Measurements from ENCODE around the gene ANKRD11. TPM values are rescaled to one million over a fixed set of nuclear protein-coding genes. Genes with fewer than 3 reads are reported as not detected.

Gene ANKRD11
- total RNA-seq, 2 experiments from 2014 or later = 157 to 175 TPM

GRCh38 chr16:89289428-89290395 is 200.6 kb downstream of the ANKRD11 start:
- ATAC-seq (peak; percentile 89), DNase-seq (peak; percentile 77)
- ChIA-PET CTCF (interaction anchor here (0.6 to 2.1 kb wide), 10 partner anchors 8 to 375 kb away, joined by 3 to 10 read pairs (median 3); no protein-coding TSS in a partner anchor), POLR2A (interaction anchor here (0.6 kb wide), 1 partner anchor 780 kb away, joined by 3 read pairs; no protein-coding TSS in a partner anchor)
- Mint-ChIP-seq H3K27ac (peak overlapping the region; percentile 73), H3K36me3 (ENCODE audit: low read depth) (peaks cover 24% of the 10 kb centered on the region), H3K4me3 (no peak overlapping the region), H3K4me1 (ENCODE audit: low read depth) (peaks cover 12% of the 10 kb centered on the region), H3K9me3 (ENCODE audit: insufficient read depth) (no peaks in the 10 kb centered on the region), H3K27me3 (ENCODE audit: low read depth) (no peaks in the 10 kb centered on the region)

GRCh38 chr16:89288966-89289365 is 201.4 kb downstream of the ANKRD11 start:
- DNase-seq = no peak
- no peak overlapping the region for H3K4me3 Mint-ChIP-seq
- H3K27ac Mint-ChIP-seq = no peak overlapping the region

GRCh38 chr16:89288577-89288844 is 201.8 kb downstream of the ANKRD11 start:
- peaks cover 6% of the 10 kb centered on the region for H3K4me1 Mint-ChIP-seq (ENCODE audit: low read depth)
- DNase-seq (no peak), ATAC-seq (no peak)
- ChIA-PET POLR2A (interaction anchor here (1.3 kb wide), 1 partner anchor 48 kb away, joined by 5 read pairs; no protein-coding TSS in a partner anchor), CTCF (interaction anchor here (0.7 to 2.1 kb wide), 9 partner anchors 9 to 53 kb away, joined by 3 to 10 read pairs (median 3); no protein-coding TSS in a partner anchor)
- H3K9me3 Mint-ChIP-seq (ENCODE audit: insufficient read depth) = no peaks in the 10 kb centered on the region
- H3K36me3 Mint-ChIP-seq (ENCODE audit: low read depth) = peaks cover 24% of the 10 kb centered on the region
- H3K4me3 Mint-ChIP-seq = no peak overlapping the region
- H3K27me3 Mint-ChIP-seq (ENCODE audit: low read depth) = no peaks in the 10 kb centered on the region
- no peak overlapping the region for H3K27ac Mint-ChIP-seq

More at GRCh38 chr16:89288966-89289365, 201.4 kb downstream of the ANKRD11 start:
- no peaks in the 10 kb centered on the region for H3K9me3 Mint-ChIP-seq (ENCODE audit: insufficient read depth)
- H3K4me1 Mint-ChIP-seq (ENCODE audit: low read depth) = peaks cover 6% of the 10 kb centered on the region
- H3K27me3 Mint-ChIP-seq (ENCODE audit: low read depth) = no peaks in the 10 kb centered on the region
- ChIA-PET CTCF (interaction anchor here (0.7 to 2.1 kb wide), 10 partner anchors 9 to 133 kb away, joined by 3 to 10 read pairs (median 3); no protein-coding TSS in a partner anchor), POLR2A (interaction anchor here (0.6 to 1.3 kb wide), 2 partner anchors 48 to 780 kb away, joined by 3 to 5 read pairs; no protein-coding TSS in a partner anchor)
- H3K36me3 Mint-ChIP-seq (ENCODE audit: low read depth) = peaks cover 24% of the 10 kb centered on the region
- ATAC-seq = no peak

- ATAC-seq (no peak), DNase-seq (no peak)
- Mint-ChIP-seq H3K36me3 (ENCODE audit: low read depth) (peaks cover 24% of the 10 kb centered on the region), H3K27ac (peak overlapping the region; percentile 3), H3K27me3 (ENCODE audit: low read depth) (no peaks in the 10 kb centered on the region), H3K4me3 (no peak overlapping the region), H3K4me1 (ENCODE audit: low read depth) (peaks cover 6% of the 10 kb centered on the region), H3K9me3 (ENCODE audit: insufficient read depth) (no peaks in the 10 kb centered on the region)
- POLR2A ChIA-PET = interaction anchor here (0.6 to 1.3 kb wide), 2 partner anchors 22 to 47 kb away, joined by 3 to 5 read pairs; no protein-coding TSS in a partner anchor
- CTCF ChIA-PET = interaction anchor here (1.0 to 2.1 kb wide), 3 partner anchors 16 to 41 kb away, joined by 3 to 9 read pairs (median 3); no protein-coding TSS in a partner anchor
Observed at GRCh38 chr16:89287777-89288576, 202.4 kb downstream of the ANKRD11 start.

GRCh38 chr16:89286096-89286495 is 204.3 kb downstream of the ANKRD11 start:
- ATAC-seq = no peak
- H3K27me3 Mint-ChIP-seq (ENCODE audit: low read depth) = no peaks in the 10 kb centered on the region
- H3K36me3 Mint-ChIP-seq (ENCODE audit: low read depth) = peaks cover 25% of the 10 kb centered on the region
- H3K4me1 Mint-ChIP-seq (ENCODE audit: low read depth) = peaks cover 5% of the 10 kb centered on the region
- H3K9me3 Mint-ChIP-seq (ENCODE audit: insufficient read depth) = no peaks in the 10 kb centered on the region
- DNase-seq = no peak
- no peak overlapping the region for H3K27ac Mint-ChIP-seq
- no peak overlapping the region for H3K4me3 Mint-ChIP-seq
- ChIA-PET POLR2A (no interaction called here), CTCF (interaction anchor here (0.9 kb wide), 1 partner anchor 223 kb away, joined by 3 read pairs; no protein-coding TSS in a partner anchor)

GRCh38 chr16:89285381-89285780 is 205.0 kb downstream of the ANKRD11 start:
- Mint-ChIP-seq H3K27ac (no peak overlapping the region), H3K36me3 (ENCODE audit: low read depth) (peaks cover 29% of the 10 kb centered on the region), H3K4me3 (no peak overlapping the region), H3K9me3 (ENCODE audit: insufficient read depth) (no peaks in the 10 kb centered on the region), H3K4me1 (ENCODE audit: low read depth) (peaks cover 5% of the 10 kb centered on the region), H3K27me3 (ENCODE audit: low read depth) (no peaks in the 10 kb centered on the region)
- no peak for DNase-seq
- ATAC-seq = no peak
- CTCF ChIA-PET = no interaction called here
- POLR2A ChIA-PET = no interaction called here

GRCh38 chr16:89283449-89283848 is 206.9 kb downstream of the ANKRD11 start:
- Mint-ChIP-seq H3K27me3 (ENCODE audit: low read depth) (no peaks in the 10 kb centered on the region), H3K36me3 (ENCODE audit: low read depth) (peaks cover 22% of the 10 kb centered on the region), H3K27ac (no peak overlapping the region), H3K4me3 (no peak overlapping the region), H3K4me1 (ENCODE audit: low read depth) (no peaks in the 10 kb centered on the region), H3K9me3 (ENCODE audit: insufficient read depth) (no peaks in the 10 kb centered on the region)
- POLR2A ChIA-PET = interaction anchor here (1.0 kb wide), 1 partner anchor 10 kb away, joined by 3 read pairs; no protein-coding TSS in a partner anchor
- no peak for DNase-seq
- CTCF ChIA-PET = no interaction called here
- ATAC-seq = no peak

- H3K27me3 Mint-ChIP-seq (ENCODE audit: low read depth) = no peaks in the 10 kb centered on the region
- H3K4me3 Mint-ChIP-seq = no peak overlapping the region
- H3K9me3 Mint-ChIP-seq (ENCODE audit: insufficient read depth) = no peaks in the 10 kb centered on the region
- ChIA-PET CTCF (no interaction called here), POLR2A (interaction anchor here (1.0 kb wide), 1 partner anchor 11 kb away, joined by 3 read pairs; no protein-coding TSS in a partner anchor)
- H3K4me1 Mint-ChIP-seq (ENCODE audit: low read depth) = no peaks in the 10 kb centered on the region
- peaks cover 17% of the 10 kb centered on the region for H3K36me3 Mint-ChIP-seq (ENCODE audit: low read depth)
- ATAC-seq (no peak), DNase-seq (no peak)
- H3K27ac Mint-ChIP-seq = no peak overlapping the region
Observed at GRCh38 chr16:89282523-89282922, 207.8 kb downstream of the ANKRD11 start.

- DNase-seq = no peak
- Mint-ChIP-seq H3K27me3 (ENCODE audit: low read depth) (no peaks in the 10 kb centered on the region), H3K4me3 (no peak overlapping the region), H3K27ac (no peak overlapping the region), H3K9me3 (ENCODE audit: insufficient read depth) (no peaks in the 10 kb centered on the region), H3K4me1 (ENCODE audit: low read depth) (no peaks in the 10 kb centered on the region), H3K36me3 (ENCODE audit: low read depth) (peaks cover 18% of the 10 kb centered on the region)
- ChIA-PET POLR2A (no interaction called here), CTCF (no interaction called here)
- no peak for ATAC-seq
Observed at GRCh38 chr16:89281829-89282228, 208.5 kb downstream of the ANKRD11 start.

- no peak for ATAC-seq
- no peak for DNase-seq
- H3K4me3 Mint-ChIP-seq = no peak overlapping the region
Observed at GRCh38 chr16:89281189-89281577, 209.2 kb downstream of the ANKRD11 start.

GRCh38 chr16:89280546-89281188 is 209.7 kb downstream of the ANKRD11 start:
- DNase-seq (no peak), ATAC-seq (no peak)
- CTCF ChIA-PET = no interaction called here
- H3K27ac Mint-ChIP-seq = no peak overlapping the region
- POLR2A ChIA-PET = no interaction called here
- no peaks in the 10 kb centered on the region for H3K27me3 Mint-ChIP-seq (ENCODE audit: low read depth)
- no peaks in the 10 kb centered on the region for H3K9me3 Mint-ChIP-seq (ENCODE audit: insufficient read depth)
- H3K36me3 Mint-ChIP-seq (ENCODE audit: low read depth) = peaks cover 15% of the 10 kb centered on the region
- no peak overlapping the region for H3K4me3 Mint-ChIP-seq
- H3K4me1 Mint-ChIP-seq (ENCODE audit: low read depth) = no peaks in the 10 kb centered on the region

More at GRCh38 chr16:89281189-89281577, 209.2 kb downstream of the ANKRD11 start:
- Mint-ChIP-seq H3K9me3 (ENCODE audit: insufficient read depth) (no peaks in the 10 kb centered on the region), H3K36me3 (ENCODE audit: low read depth) (peaks cover 16% of the 10 kb centered on the region), H3K4me1 (ENCODE audit: low read depth) (no peaks in the 10 kb centered on the region), H3K27me3 (ENCODE audit: low read depth) (no peaks in the 10 kb centered on the region), H3K27ac (no peak overlapping the region)
- ChIA-PET POLR2A (no interaction called here), CTCF (no interaction called here)

All from activated CD8-positive, alpha-beta T cell treated with anti-CD3 and anti-CD28 coated beads, Interleukin-2, amount 10 ng/mL, durations not matched to agents 7 days and 5 days (primary cell).